Keratinocyte (primary cell): Measurements from ENCODE around the gene PEX5L. TPM values are rescaled to one million over a fixed set of nuclear protein-coding genes. Genes with fewer than 3 reads are reported as not detected.

ENCODE experiments used
- DNase-seq: peaks from one replicate; pipeline ENCODE4 v3.0.0-alpha.2; 2011; ENCODE audit warnings: low read depth, missing footprints, low spot score
- FAIRE-seq: peaks from 2 replicates; lab custom pipeline; 2011; peaks lifted over from hg19 to GRCh38; lab: Jason Lieb, UNC
- H2AFZ ChIP-seq: 2 replicates; pipeline ENCODE4 v1.6.0; 2012; ENCODE audit warnings: low read length, control low read depth, inconsistent platforms; ENCODE audit not compliant: control insufficient read depth
- H3K27ac ChIP-seq: 2 replicates; pipeline ENCODE4 v1.5.1; 2011; ENCODE audit warnings: low read length; ENCODE audit not compliant: control insufficient read depth, insufficient read depth
- H3K27me3 ChIP-seq: 3 replicates; pipeline ENCODE4 v1.6.0; 2011; ENCODE audit warnings: low read length; ENCODE audit not compliant: control insufficient read depth, insufficient read depth; ENCODE audit errors: extremely low read depth
- H3K36me3 ChIP-seq, 2 experiments: 2 replicates in 1 of 2; 3 replicates in 1 of 2; pipeline ENCODE4 v1.5.1; 2011; ENCODE audit warnings: low read length in 2 of 2, mild to moderate bottlenecking in 1 of 2; ENCODE audit not compliant: control insufficient read depth in 2 of 2, insufficient read depth in 2 of 2; ENCODE audit errors: extremely low read depth in 1 of 2
- H3K4me1 ChIP-seq: 3 replicates; pipeline ENCODE4 v1.5.1; 2011; ENCODE audit warnings: low read length; ENCODE audit not compliant: control insufficient read depth, insufficient read depth; ENCODE audit errors: extremely low read depth
- H3K4me2 ChIP-seq: 3 replicates; pipeline ENCODE4 v1.6.0; 2011; ENCODE audit warnings: low read depth, low read length; ENCODE audit not compliant: control insufficient read depth, insufficient read depth; ENCODE audit errors: extremely low read depth
- H3K4me3 ChIP-seq, 3 experiments: fragments of 200-600 bp in 1 of 3; sonication (generic) in 1 of 3; 2 replicates in 2 of 3; 3 replicates in 1 of 3; pipeline ENCODE4 v1.5.1; 2011 to 2016; ENCODE audit warnings: low read length in 3 of 3, mild to moderate bottlenecking in 3 of 3, control low read depth in 2 of 3, inconsistent platforms in 1 of 3, low read depth in 1 of 3, mixed read lengths in 1 of 3, mixed run types in 1 of 3, moderate library complexity in 1 of 3; ENCODE audit not compliant: control insufficient read depth in 2 of 3, insufficient read depth in 2 of 3; ENCODE audit errors: extremely low read depth in 1 of 3
- H3K79me2 ChIP-seq: 2 replicates; pipeline ENCODE4 v1.6.0; 2012; ENCODE audit warnings: low read length; ENCODE audit not compliant: control insufficient read depth, insufficient read depth
- H3K9ac ChIP-seq: 3 replicates; pipeline ENCODE4 v1.6.0; 2011; ENCODE audit warnings: low read length; ENCODE audit not compliant: control insufficient read depth, insufficient read depth; ENCODE audit errors: extremely low read depth
- H3K9me1 ChIP-seq: 3 replicates; pipeline ENCODE4 v1.6.0; 2011; ENCODE audit warnings: low read length; ENCODE audit not compliant: control insufficient read depth, insufficient read depth; ENCODE audit errors: extremely low read depth
- H3K9me3 ChIP-seq: 2 replicates; pipeline ENCODE4 v1.5.1; 2012; ENCODE audit warnings: low read depth, low read length; ENCODE audit not compliant: control insufficient read depth
- H4K20me1 ChIP-seq: 3 replicates; pipeline ENCODE4 v1.6.0; 2011; ENCODE audit warnings: low read length; ENCODE audit not compliant: control insufficient read depth, insufficient read depth; ENCODE audit errors: extremely low read depth
- CTCF ChIP-seq, 3 experiments: IDR thresholded peaks in 1 of 3; conservative IDR thresholded peaks in 1 of 3; optimal IDR thresholded peaks in 1 of 3; 2 replicates in 2 of 3; 3 replicates in 1 of 3; pipeline versions ENCODE3 to v1.5.1; 2011; ENCODE audit warnings: low read length in 3 of 3, mild to moderate bottlenecking in 3 of 3, moderate library complexity in 2 of 3, control low read depth in 1 of 3, inconsistent platforms in 1 of 3; ENCODE audit not compliant: insufficient read depth in 2 of 3; ENCODE audit errors: extremely low read depth in 1 of 3
- EZH2 ChIP-seq: IDR thresholded peaks from one replicate; pipeline ENCODE4 v1.6.1; 2012; ENCODE audit warnings: inconsistent platforms, mild to moderate bottlenecking, low read length, moderate library complexity
- dilution Hi-C: fragments of 300-500 bp; cut with MboI; formaldehyde crosslinking; loops from one replicate; pipeline ENCODE4 v1.7.0; 2020; ENCODE audit warnings: low sequenced_read_pairs; ENCODE audit not compliant: extremely low pct_ligation_motif_present
- polyA plus RNA-seq, 5 experiments: library from polyadenylated mRNA; depleted of rRNA in 3 of 5; stranded (reverse) in 3 of 5; stranded (forward) in 1 of 5; unstranded in 1 of 5; fragments of >200 nt; gene quantifications; 1 replicate in 1 of 5; 2 replicates in 3 of 5; 3 replicates in 1 of 5; pipeline versions ENCODE4 v1.2.1 to v1.2.3, GENCODE V29; 2011 to 2012; ENCODE audit warnings: missing spikeins in 2 of 5, low read depth in 1 of 5, low replicate concordance in 1 of 5

Gene PEX5L
- polyA plus RNA-seq, 1 donor (not counting 4 experiments of a cell fraction or from before 2014, with no cell fraction given), result 0.92 TPM

GRCh38 chr3:179826247-179826637 lies 210.5 kb downstream of the PEX5L start:
- H2AFZ ChIP-seq, result no peak overlapping the region
- no peak overlapping the region for H3K4me3 ChIP-seq
- no peaks in the 10 kb centered on the region for H3K36me3 ChIP-seq
- no peak overlapping the region for H3K4me2 ChIP-seq
- TF ChIP-seq CTCF (optimal IDR thresholded peaks at IDR 0.05 in 1 of 3, IDR thresholded peaks at IDR 0.05 in 1 of 3, conservative IDR thresholded peaks at IDR 0.05 in 1 of 3; ENCODE audit: extremely low read depth in 1 of 3, insufficient read depth in 2 of 3, low read length in 3 of 3) (no peak), EZH2 (no peak)
- FAIRE-seq, result no peak
- H3K27me3 ChIP-seq, result no peaks in the 10 kb centered on the region
- dilution Hi-C loops, result no loop called here
- no peak overlapping the region for H3K27ac ChIP-seq
- no peak overlapping the region for H3K9ac ChIP-seq
- no peak for DNase-seq
- H3K9me1 ChIP-seq, result no peaks in the 10 kb centered on the region
- no peaks in the 10 kb centered on the region for H3K79me2 ChIP-seq
- H3K4me1 ChIP-seq, result no peaks in the 10 kb centered on the region
- H3K9me3 ChIP-seq, result no peaks in the 10 kb centered on the region
- H4K20me1 ChIP-seq, result no peaks in the 10 kb centered on the region

- no peak for FAIRE-seq
- Histone ChIP-seq H3K36me3 (no peaks in the 10 kb centered on the region), H3K9me1 (no peaks in the 10 kb centered on the region), H3K9me3 (no peaks in the 10 kb centered on the region), H2AFZ (no peak overlapping the region), H3K4me3 (no peak overlapping the region), H3K27ac (no peak overlapping the region), H3K4me2 (no peak overlapping the region), H3K27me3 (no peaks in the 10 kb centered on the region), H3K4me1 (no peaks in the 10 kb centered on the region), H4K20me1 (no peaks in the 10 kb centered on the region), H3K79me2 (no peaks in the 10 kb centered on the region), H3K9ac (no peak overlapping the region)
- dilution Hi-C loops, result no loop called here
- no peak for DNase-seq
- TF ChIP-seq EZH2, result no peak
- TF ChIP-seq CTCF (optimal IDR thresholded peaks at IDR 0.05 in 1 of 3, IDR thresholded peaks at IDR 0.05 in 1 of 3, conservative IDR thresholded peaks at IDR 0.05 in 1 of 3; ENCODE audit: extremely low read depth in 1 of 3, insufficient read depth in 2 of 3, low read length in 3 of 3), result no peak
Measured at GRCh38 chr3:179825527-179826246, 211.1 kb downstream of the PEX5L start.
